Measurements from ENCODE around the gene SENP2. TPM values are rescaled to one million over a fixed set of nuclear protein-coding genes. Genes with fewer than 3 reads are reported as not detected.

The SENP2 gene
- 10 to 100 TPM; 18.2 to 44.7 (median 27.7) TPM for total RNA-seq
- polyA plus RNA-seq, result 10 to 100 TPM in 1 of 3 donors, 1 to 10 TPM in 2; 7.6 to 46.3 (median 9.7) TPM
- long read RNA-seq, donor 1, full-length matches to known transcripts, result 1 of 31 reads
- long read RNA-seq, donor 1, partial matches to known transcripts, result 30 of 31 reads
- long read RNA-seq, donor 1, other reads (novel, unspliced or antisense), result 0 of 31 reads
- long read RNA-seq, donor 2, full-length matches to known transcripts, result 2 of 36 reads
- long read RNA-seq, donor 2, partial matches to known transcripts, result 34 of 36 reads
- long read RNA-seq, donor 2, other reads (novel, unspliced or antisense), result 0 of 36 reads
- long read RNA-seq, donor 3, result 0 reads
- long read RNA-seq, donor 4, full-length matches to known transcripts, result 1 of 5 reads
- long read RNA-seq, donor 4, partial matches to known transcripts, result 1 of 5 reads
- long read RNA-seq, donor 4, other reads (novel, unspliced or antisense), result 3 of 5 reads
- long read RNA-seq, donor 5, full-length matches to known transcripts, result 28 of 43 reads
- long read RNA-seq, donor 5, partial matches to known transcripts, result 1 of 43 reads
- long read RNA-seq, donor 5, other reads (novel, unspliced or antisense), result 14 of 43 reads
- long read RNA-seq, donor 6, partial matches to known transcripts, result 5 of 8 reads
- long read RNA-seq, donor 6, other reads (novel, unspliced or antisense), result 3 of 8 reads
- long read RNA-seq, donor 7, partial matches to known transcripts, result 16 of 16 reads
- long read RNA-seq, donor 7, other reads (novel, unspliced or antisense), result 0 of 16 reads
- long read RNA-seq, donor 8, full-length matches to known transcripts, result 3 of 3 reads
- long read RNA-seq, donor 8, partial matches to known transcripts, result 0 of 3 reads
- long read RNA-seq, donor 8, other reads (novel, unspliced or antisense), result 0 of 3 reads
- long read RNA-seq, donor 9, full-length matches to known transcripts, result 2 of 2 reads
- long read RNA-seq, donor 9, partial matches to known transcripts, result 0 of 2 reads
- long read RNA-seq, donor 9, other reads (novel, unspliced or antisense), result 0 of 2 reads
- long read RNA-seq, donor 10, full-length matches to known transcripts, result 3 of 11 reads
- long read RNA-seq, donor 10, partial matches to known transcripts, result 8 of 11 reads
- long read RNA-seq, donor 10, other reads (novel, unspliced or antisense), result 0 of 11 reads

GRCh38 chr3:185585859-185586685 is at the start of gene SENP2:
SENP2 (plus strand) TSS chr3:185586295; CDS start chr3:185586414, 119 bp downstream.
- WGBS, 4 donors, result 0 to 1% (median 0%) methylated on average over 11 to 64 of the region's 64 CpGs
- intact Hi-C loops (cut with DNase I), result no loop called here
- no peaks in the 10 kb centered on the region for H3K27me3 ChIP-seq

GRCh38 chr3:185537369-185537970 is 48.6 kb upstream of the SENP2 start:
- Histone ChIP-seq H3K27me3 (no peaks in the 10 kb centered on the region), H3K4me3 (no peak overlapping the region), H3K4me1 (replicated peaks in 1 of 2) (no peaks in the 10 kb centered on the region), H3K9me3 (replicated peaks in 1 of 3) (no peaks in the 10 kb centered on the region), H3K36me3 (replicated peaks in 1 of 2) (no peaks in the 10 kb centered on the region), H3K27ac (no peak overlapping the region)
- 55 to 65% (median 60%) methylated on average over 9 of the region's 9 CpGs for WGBS, 4 donors
- DNase-seq, result peak in 2 of 7 donors; percentile 30 to 34
- TF ChIP-seq POLR2A (IDR thresholded peaks at IDR 0.05), result no peak
- TF ChIP-seq, protein P1, sequence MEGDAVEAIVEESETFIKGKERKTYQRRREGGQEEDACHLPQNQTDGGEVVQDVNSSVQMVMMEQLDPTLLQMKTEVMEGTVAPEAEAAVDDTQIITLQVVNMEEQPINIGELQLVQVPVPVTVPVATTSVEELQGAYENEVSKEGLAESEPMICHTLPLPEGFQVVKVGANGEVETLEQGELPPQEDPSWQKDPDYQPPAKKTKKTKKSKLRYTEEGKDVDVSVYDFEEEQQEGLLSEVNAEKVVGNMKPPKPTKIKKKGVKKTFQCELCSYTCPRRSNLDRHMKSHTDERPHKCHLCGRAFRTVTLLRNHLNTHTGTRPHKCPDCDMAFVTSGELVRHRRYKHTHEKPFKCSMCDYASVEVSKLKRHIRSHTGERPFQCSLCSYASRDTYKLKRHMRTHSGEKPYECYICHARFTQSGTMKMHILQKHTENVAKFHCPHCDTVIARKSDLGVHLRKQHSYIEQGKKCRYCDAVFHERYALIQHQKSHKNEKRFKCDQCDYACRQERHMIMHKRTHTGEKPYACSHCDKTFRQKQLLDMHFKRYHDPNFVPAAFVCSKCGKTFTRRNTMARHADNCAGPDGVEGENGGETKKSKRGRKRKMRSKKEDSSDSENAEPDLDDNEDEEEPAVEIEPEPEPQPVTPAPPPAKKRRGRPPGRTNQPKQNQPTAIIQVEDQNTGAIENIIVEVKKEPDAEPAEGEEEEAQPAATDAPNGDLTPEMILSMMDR (IDR thresholded peaks at IDR 0.05), result no peak
- intact Hi-C loops (cut with DNase I), result no loop called here

More at GRCh38 chr3:185585859-185586685, at the start of gene SENP2:
- Histone ChIP-seq H3K4me1 (replicated peaks in 1 of 2) (peaks cover 6 to 30% of the 10 kb centered on the region in 2 donors), H3K4me3 (peak within 1 kb of the TSS in 3 of 4 donors; percentile 72 to 83 (median 83)), H3K36me3 (replicated peaks in 1 of 2) (peaks cover 0 to 8% of the 10 kb centered on the region in 2 donors), H3K9me3 (replicated peaks in 1 of 3) (no peaks in the 10 kb centered on the region), H3K27ac (peak within 1 kb of the TSS; percentile 47 to 98 (median 97))
- TF ChIP-seq, protein P1 (IDR thresholded peaks at IDR 0.05), result no peak
- TF ChIP-seq POLR2A (IDR thresholded peaks at IDR 0.05), result peak; percentile 86 to 93
- peak; percentile 99 to 100 (median 100) for DNase-seq

GRCh38 chr3:185539934-185540333 is 46.2 kb upstream of the SENP2 start:
- no peaks in the 10 kb centered on the region for H3K9me3 ChIP-seq (replicated peaks in 1 of 3)
- H3K4me1 ChIP-seq (replicated peaks in 1 of 2), result no peaks in the 10 kb centered on the region
- TF ChIP-seq POLR2A (IDR thresholded peaks at IDR 0.05), result no peak
- TF ChIP-seq, protein P1 (IDR thresholded peaks at IDR 0.05), result no peak
- intact Hi-C loops (cut with DNase I), result no loop called here
- H3K36me3 ChIP-seq (replicated peaks in 1 of 2), result no peaks in the 10 kb centered on the region
- no peak overlapping the region for H3K27ac ChIP-seq
- no peaks in the 10 kb centered on the region for H3K27me3 ChIP-seq
- no peak overlapping the region for H3K4me3 ChIP-seq
- DNase-seq, result no peak
- WGBS, 4 donors, result 74 to 85% (median 79%) methylated on average over 2 of the region's 2 CpGs
